Sigmoid colon (tissue), 7 donors: Measurements from ENCODE around the gene GRHL1. TPM values are rescaled to one million over a fixed set of nuclear protein-coding genes. Genes with fewer than 3 reads are reported as not detected.

ENCODE experiments used
- DNase-seq: peaks from one replicate; pipeline ENCODE4 v3.0.0-alpha.2; 2019
- H3K27ac ChIP-seq, 4 donors: fragments of 200-600 bp; sonication (generic); one replicate each; pipeline ENCODE4 v1.5.1; 2016 to 2019; ENCODE audit warnings: mild to moderate bottlenecking in 1 of 4
- H3K27me3 ChIP-seq, 3 donors: fragments of 200-600 bp; sonication (generic); one replicate each; pipeline ENCODE4 v1.5.1; 2019; ENCODE audit warnings: mild to moderate bottlenecking in 1 of 3
- H3K36me3 ChIP-seq, 4 donors: fragments of 200-600 bp; sonication (generic); one replicate each; pipeline ENCODE4 v1.5.1; 2016 to 2019
- H3K4me1 ChIP-seq, 4 donors: fragments of 200-600 bp; sonication (generic); one replicate each; pipeline ENCODE4 v1.5.1; 2017 to 2019
- H3K4me3 ChIP-seq, 4 donors: fragments of 200-600 bp; sonication (generic); one replicate each; pipeline ENCODE4 v1.5.1; 2017 to 2019; ENCODE audit warnings: mild to moderate bottlenecking in 2 of 4, moderate library complexity in 1 of 4
- H3K9me3 ChIP-seq, 4 donors: fragments of 200-600 bp in 3 of 4; sonication (generic) in 3 of 4; one replicate each; pipeline versions ENCODE4 v1.5.1 to v1.6.1; 2013 to 2019
- CTCF ChIP-seq, 4 experiments: fragments of 450-650 bp in 3 of 4; fragments of 200-600 bp in 1 of 4; IDR thresholded peaks; one replicate each; pipeline ENCODE4 v1.5.1; 2016 to 2019; ENCODE audit warnings: antibody characterized with exemption in 4 of 4, mild to moderate bottlenecking in 3 of 4, moderate library complexity in 2 of 4
- EP300 ChIP-seq, 4 donors: sonication (generic); formaldehyde crosslinking; IDR thresholded peaks; one replicate each; pipeline ENCODE4 v1.6.1; 2017; ENCODE audit warnings: antibody characterized with exemption in 4 of 4
- POLR2A ChIP-seq, 2 donors: fragments of 450-650 bp; IDR thresholded peaks; one replicate each; pipeline ENCODE4 v1.6.1; 2016; ENCODE audit warnings: antibody characterized with exemption in 2 of 2, mild to moderate bottlenecking in 2 of 2, moderate library complexity in 2 of 2
- POLR2AphosphoS5 ChIP-seq, 4 donors: sonication (generic); formaldehyde crosslinking; IDR thresholded peaks; one replicate each; pipeline ENCODE4 v1.6.1; 2017; ENCODE audit warnings: antibody characterized with exemption in 4 of 4
- WGBS, 2 donors: extraction: QIAGEN DNeasy Blood & Tissue Kit; methylation state at CpG; one replicate each; pipeline ENCODE4 v1.1.7; 2013; 5-methylcytosine and 5-hydroxymethylcytosine counted together
- intact Hi-C: fragments of 100-400 bp; cut with DNase I; formaldehyde crosslinking; loops from one replicate; pipeline ENCODE4 v1.15.1; 2023
- polyA plus RNA-seq, 3 donors: library from polyadenylated mRNA; stranded (reverse); fragments of 200-250 nt; gene quantifications; one replicate each; pipeline ENCODE4 v1.2.3, GENCODE V29; 2013
- total RNA-seq, 4 donors: library from RNA; depleted of rRNA; stranded (reverse); fragments of >200 nt; gene quantifications; one replicate each; pipeline ENCODE4 v1.1.0, GENCODE V29; 2016
- donor health status: healthy with polysubstance abuse.
- donor health status: Bipolar disorder and iron deficiency.
- donor health status: healthy.

The GRHL1 gene
- total and polyA plus RNA-seq, 7 donors: under 0.01 to 4.2 (median 1.4) TPM

DNA sequence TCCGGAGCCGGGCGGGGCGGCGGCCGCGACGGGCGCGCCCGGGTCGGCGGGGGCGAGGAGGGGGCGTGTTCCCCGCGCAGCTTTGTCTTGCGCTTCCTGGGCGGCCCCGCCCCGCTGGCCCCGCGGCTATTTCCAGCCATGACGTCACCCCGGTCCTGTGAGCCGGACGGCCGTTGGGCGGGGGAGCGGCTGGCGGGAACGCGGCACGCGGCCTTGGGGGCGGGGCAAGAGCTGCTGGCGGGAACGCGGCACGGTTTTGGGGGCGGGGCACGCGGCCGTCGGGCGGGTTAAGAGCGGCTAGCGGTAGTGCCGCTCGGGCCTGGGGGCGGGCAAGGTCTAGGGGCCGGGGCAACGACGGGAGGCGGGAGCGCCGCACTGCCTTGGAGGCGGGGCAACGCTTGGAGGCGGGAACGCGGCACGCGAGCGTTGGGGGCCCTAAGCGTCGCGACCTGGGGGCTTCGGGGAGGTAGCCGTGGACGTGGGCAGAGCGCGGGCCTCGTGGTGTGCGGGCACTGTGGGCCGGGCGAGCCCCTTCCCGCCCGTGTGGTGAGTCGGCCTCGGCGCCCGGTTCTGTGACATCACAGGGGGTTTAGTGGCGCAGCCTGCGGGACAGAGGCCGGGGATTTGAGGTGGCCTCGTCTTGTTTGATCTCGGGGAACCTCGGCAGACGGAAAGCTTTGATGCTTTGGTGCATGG, 92.6 kb downstream of the GRHL1 start:
- no peaks in the 10 kb centered on the region for H3K9me3 ChIP-seq

DNA sequence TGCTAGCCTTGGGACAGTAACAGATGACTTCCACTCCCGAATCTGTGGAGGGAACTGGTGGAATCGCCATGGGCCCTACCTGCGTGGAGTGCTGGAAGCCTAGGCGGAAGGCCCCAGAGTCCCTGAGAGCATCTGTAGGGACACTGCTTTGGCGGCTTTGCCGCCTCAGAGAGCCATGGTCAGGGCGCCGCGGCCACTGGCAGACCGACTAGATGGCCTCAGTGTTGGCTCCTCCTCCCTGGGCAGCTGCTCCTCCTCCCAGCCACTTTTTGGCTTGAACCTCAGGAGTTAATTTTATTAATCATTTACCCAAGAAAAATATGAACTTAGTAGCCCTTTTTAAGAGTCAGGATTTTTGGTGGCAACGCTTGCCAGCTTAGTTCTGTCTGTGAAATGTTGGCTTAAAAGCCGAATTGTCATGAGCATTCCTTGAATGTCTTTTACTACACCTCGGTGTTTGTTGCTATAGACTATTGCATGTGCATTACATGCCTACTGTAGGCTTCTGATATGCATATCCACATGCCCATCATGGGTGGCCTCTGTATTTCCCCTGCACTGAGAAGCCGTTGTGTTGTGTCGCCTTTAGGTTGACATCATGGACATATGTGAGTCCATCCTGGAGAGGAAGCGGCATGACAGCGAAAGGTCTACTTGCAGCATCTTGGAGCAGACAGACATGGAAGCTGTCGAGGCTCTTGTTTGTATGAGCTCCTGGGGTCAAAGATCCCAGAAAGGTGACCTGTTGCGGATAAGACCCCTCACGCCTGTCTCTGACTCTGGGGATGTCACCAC, 94.3 kb downstream of the GRHL1 start:
- H3K36me3 ChIP-seq: peaks cover 13 to 44% (median 18%) of the 10 kb centered on the region in 4 donors
- peak overlapping the region; percentile 97 to 100 (median 98) for H3K27ac ChIP-seq
- peak overlapping the region in 2 of 4 donors; percentile 61 to 79 for H3K4me3 ChIP-seq
- H3K9me3 ChIP-seq: no peaks in the 10 kb centered on the region
- peaks cover 0 to 79% (median 73%) of the 10 kb centered on the region in 4 donors for H3K4me1 ChIP-seq
- TF ChIP-seq POLR2A (IDR thresholded peaks at IDR 0.05): no peak
- TF ChIP-seq POLR2AphosphoS5 (IDR thresholded peaks at IDR 0.05): peak in 1 of 4 donors; percentile 25
- no peaks in the 10 kb centered on the region for H3K27me3 ChIP-seq
- DNase-seq: no peak
- 88 to 90% methylated on average over 20 of the region's 20 CpGs for WGBS, 2 donors
- intact Hi-C loops: loop anchor here (2.0 to 10.0 kb wide), 3 partner anchors 61 to 411 kb away; partner anchors contain the start of genes TAF1B and YWHAQ

More for the DNA sequence above, 92.6 kb downstream of the GRHL1 start:
- H3K27me3 ChIP-seq: no peaks in the 10 kb centered on the region
- peak overlapping the region; percentile 97 to 100 (median 98) for H3K27ac ChIP-seq
- WGBS, 2 donors: 15 to 29% methylated on average over 90 of the region's 90 CpGs
- intact Hi-C loops: loop anchor here (2.0 to 10.0 kb wide), 4 partner anchors 35 to 487 kb away; partner anchors contain the start of genes ADAM17 and YWHAQ
- H3K4me3 ChIP-seq: peak overlapping the region; percentile 61 to 86 (median 78)
- TF ChIP-seq POLR2AphosphoS5 (IDR thresholded peaks at IDR 0.05) (peak; percentile 56 to 85 (median 70)), EP300 (IDR thresholded peaks at IDR 0.05) (peak in 2 of 4 donors; percentile 54 to 85), POLR2A (IDR thresholded peaks at IDR 0.05) (no peak)
- DNase-seq: peak; percentile 99
- peaks cover 10 to 30% (median 16%) of the 10 kb centered on the region in 4 donors for H3K36me3 ChIP-seq
- peaks cover 0 to 86% (median 79%) of the 10 kb centered on the region in 4 donors for H3K4me1 ChIP-seq

- WGBS, 2 donors: 32 to 65% methylated on average over 7 of the region's 7 CpGs
- Histone ChIP-seq H3K27ac (peak overlapping the region; percentile 31 to 99 (median 98)), H3K4me1 (peaks cover 0 to 75% (median 63%) of the 10 kb centered on the region in 4 donors), H3K4me3 (no peak overlapping the region), H3K27me3 (no peaks in the 10 kb centered on the region), H3K36me3 (peaks cover 13 to 54% (median 18%) of the 10 kb centered on the region in 4 donors), H3K9me3 (no peaks in the 10 kb centered on the region)
- intact Hi-C loops: loop anchor here (5.0 to 10.0 kb wide), 2 partner anchors 205 to 412 kb away; partner anchors contain the start of genes TAF1B and YWHAQ
- no peak for DNase-seq
- TF ChIP-seq EP300 (IDR thresholded peaks at IDR 0.05) (no peak), POLR2AphosphoS5 (IDR thresholded peaks at IDR 0.05) (no peak), POLR2A (IDR thresholded peaks at IDR 0.05) (no peak), CTCF (IDR thresholded peaks at IDR 0.05) (no peak)
Observed at GRCh38 chr2:10046931-10047330, 95.4 kb downstream of the GRHL1 start.

DNA sequence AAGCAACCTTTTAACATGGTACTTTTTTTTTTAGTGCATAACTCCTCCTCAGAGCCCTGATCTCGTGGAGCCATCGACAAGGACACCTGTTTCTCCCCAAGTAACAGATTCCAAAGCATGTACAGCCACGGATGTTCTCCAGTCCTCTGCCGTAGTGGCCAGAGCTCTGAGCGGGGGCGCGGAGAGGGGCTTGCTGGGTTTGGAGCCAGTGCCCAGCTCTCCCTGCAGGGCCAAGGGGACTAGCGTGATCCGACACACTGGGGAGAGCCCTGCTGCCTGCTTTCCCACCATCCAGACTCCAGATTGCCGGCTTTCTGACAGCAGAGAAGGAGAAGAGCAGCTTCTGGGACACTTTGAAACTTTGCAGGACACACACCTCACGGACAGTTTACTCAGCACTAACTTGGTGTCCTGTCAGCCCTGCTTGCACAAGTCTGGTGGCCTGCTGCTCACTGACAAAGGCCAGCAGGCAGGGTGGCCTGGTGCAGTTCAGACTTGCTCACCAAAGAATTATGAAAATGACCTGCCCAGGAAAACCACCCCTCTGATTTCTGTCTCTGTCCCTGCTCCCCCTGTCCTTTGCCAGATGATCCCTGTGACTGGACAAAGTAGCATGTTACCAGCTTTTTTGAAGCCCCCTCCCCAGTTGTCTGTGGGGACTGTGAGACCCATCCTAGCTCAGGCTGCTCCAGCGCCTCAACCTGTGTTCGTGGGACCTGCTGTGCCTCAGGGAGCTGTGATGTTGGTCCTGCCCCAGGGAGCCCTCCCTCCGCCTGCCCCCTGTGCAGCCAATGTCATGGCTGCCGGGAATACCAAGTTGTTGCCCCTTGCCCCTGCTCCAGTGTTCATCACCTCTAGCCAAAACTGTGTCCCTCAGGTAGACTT, 96.4 kb downstream of the GRHL1 start:
- H3K4me1 ChIP-seq: peaks cover 0 to 69% (median 56%) of the 10 kb centered on the region in 4 donors
- TF ChIP-seq EP300 (IDR thresholded peaks at IDR 0.05) (no peak), POLR2AphosphoS5 (IDR thresholded peaks at IDR 0.05) (no peak)
- H3K27ac ChIP-seq: peak overlapping the region; percentile 39 to 98 (median 70)
- H3K4me3 ChIP-seq: no peak overlapping the region
- WGBS, 2 donors: 88 to 95% methylated on average over 15 of the region's 15 CpGs
- H3K27me3 ChIP-seq: no peaks in the 10 kb centered on the region
- no peaks in the 10 kb centered on the region for H3K9me3 ChIP-seq
- no peak for DNase-seq
- intact Hi-C loops: loop anchor here (2.0 to 10.0 kb wide), 3 partner anchors 206 to 413 kb away; partner anchors contain the start of genes TAF1B and YWHAQ
- peaks cover 13 to 63% (median 26%) of the 10 kb centered on the region in 4 donors for H3K36me3 ChIP-seq

GRCh38 chr2:10048501-10049171, 97.1 kb downstream of the GRHL1 start:
- no peak for DNase-seq
- Histone ChIP-seq H3K36me3 (peaks cover 13 to 71% (median 31%) of the 10 kb centered on the region in 4 donors), H3K4me3 (no peak overlapping the region), H3K27me3 (no peaks in the 10 kb centered on the region), H3K27ac (peak overlapping the region; percentile 39 to 98 (median 70)), H3K4me1 (peaks cover 0 to 77% (median 60%) of the 10 kb centered on the region in 4 donors), H3K9me3 (no peaks in the 10 kb centered on the region)
- TF ChIP-seq EP300 (IDR thresholded peaks at IDR 0.05) (no peak), CTCF (IDR thresholded peaks at IDR 0.05) (peak in 3 of 4 experiments; percentile 37 to 44 (median 42))
- 49 to 65% methylated on average over 10 of the region's 10 CpGs for WGBS, 2 donors
- intact Hi-C loops: loop anchor here (2.0 to 10.0 kb wide), 3 partner anchors 206 to 414 kb away; partner anchors contain the start of genes TAF1B and YWHAQ

Other genes starting within 250 kb of the GRHL1 start
- 10 to 100 TPM; 10.3 to 14.5 (median 12.2) TPM for gene TAF1B, start 108.2 kb upstream of the GRHL1 start, total RNA-seq
- gene TAF1B, start 108.2 kb upstream of the GRHL1 start, polyA plus RNA-seq: 10 to 100 TPM in 1 of 3 donors, 1 to 10 TPM in 2; 2.3 to 19.8 (median 6.7) TPM
- 10 to 100 TPM; 18.5 to 41.3 (median 29.7) TPM for gene KLF11, start 91.9 kb downstream of the GRHL1 start, total RNA-seq
- gene KLF11, start 91.9 kb downstream of the GRHL1 start, polyA plus RNA-seq: 1 to 10 TPM; 3.9 to 7.2 (median 5.8) TPM
- gene CYS1, start 128.7 kb downstream of the GRHL1 start, total RNA-seq: 10 to 100 TPM in 2 of 4 donors, 1 to 10 TPM in 2; 7.5 to 24.6 (median 9.6) TPM
- 1 to 10 TPM in 1 of 3 donors, under 1 TPM in 2; 0.46 to 1.8 (median 0.83) TPM for gene CYS1, start 128.7 kb downstream of the GRHL1 start, polyA plus RNA-seq
- gene RRM2, start 171.0 kb downstream of the GRHL1 start, total RNA-seq: 1 to 10 TPM in 2 of 4 donors, under 1 TPM in 1, not detected in 1; 0.16 to 4.3 (median 2.7) TPM
- 10 to 100 TPM in 2 of 3 donors, 1 to 10 TPM in 1; 9.6 to 65.8 (median 32.6) TPM for gene RRM2, start 171.0 kb downstream of the GRHL1 start, polyA plus RNA-seq